GM21723 (cell line): Measurements from ENCODE around the gene SMC1B.
"Not testable (repeated sequence)": the region's sequence is repeated elsewhere in the genome, so short reads cannot be mapped to it uniquely, and the experiment has no call there.

Experiments
- ATAC-seq: cut with Tn5 transposase; IDR thresholded peaks from one replicate; pipeline ENCODE4 v1.9.1; 2021; ENCODE audit warnings: mild to moderate bottlenecking, moderate library complexity; ENCODE audit not compliant: unreplicated experiment

SMC1B gene

DNA sequence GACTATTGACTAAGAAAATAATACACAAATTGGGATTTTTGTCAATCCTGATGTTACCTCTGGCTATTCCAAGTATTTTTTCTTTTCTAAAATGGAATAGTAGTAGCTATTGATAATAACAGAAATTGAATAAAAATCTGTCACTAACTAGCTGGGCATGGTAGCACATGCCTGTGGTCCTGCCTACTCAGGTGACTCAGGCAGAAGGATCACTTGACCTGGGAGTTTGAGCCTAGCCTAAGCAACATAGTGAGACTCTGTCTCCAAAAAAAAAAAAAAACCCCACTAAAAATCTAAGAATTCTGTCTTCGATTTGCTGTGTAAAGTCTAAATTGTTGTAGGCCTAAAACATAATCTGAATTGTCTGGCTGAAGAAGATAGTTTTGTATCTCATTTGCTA is 61.4 kb downstream of the SMC1B start:
- no peak for ATAC-seq

DNA sequence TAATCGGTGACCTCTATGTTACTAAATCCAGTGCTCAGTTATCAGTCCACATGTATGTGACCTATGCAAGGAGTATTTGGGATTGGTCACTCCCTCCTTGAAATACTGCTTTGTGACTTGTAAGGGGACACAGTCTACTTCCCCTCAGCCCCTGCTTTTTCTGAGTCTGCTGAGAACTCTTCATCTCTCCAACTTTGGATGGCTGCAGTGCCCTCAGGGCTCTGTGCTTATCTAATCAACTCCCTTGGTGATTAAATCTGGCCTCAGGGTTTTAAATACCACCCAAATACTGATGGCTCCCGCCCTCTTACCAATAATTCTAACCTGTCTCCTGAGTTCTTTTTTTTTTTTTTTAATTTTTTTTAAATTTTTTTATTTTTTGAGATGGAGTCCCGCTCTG is 63.5 kb downstream of the SMC1B start:
- no peak for ATAC-seq

DNA sequence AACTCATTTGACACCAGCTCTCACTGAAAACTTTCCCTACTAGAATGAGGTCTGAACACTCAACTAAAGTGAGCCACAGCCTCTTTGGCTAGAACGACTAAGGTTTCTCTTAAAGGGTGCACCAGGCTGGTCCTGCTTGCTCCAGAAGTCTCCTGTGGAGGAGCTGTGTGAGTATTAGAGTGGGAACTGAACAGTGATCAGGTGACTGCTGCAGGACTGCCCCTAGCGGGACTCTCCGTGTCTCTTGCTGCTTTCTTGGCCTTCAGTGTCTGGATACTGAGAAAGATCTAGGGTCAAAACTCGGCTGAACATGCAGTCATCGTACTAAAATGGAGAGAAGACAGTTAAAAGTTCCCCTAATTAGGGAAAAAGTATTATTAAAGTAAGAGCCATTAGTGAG is 69.1 kb downstream of the SMC1B start:
- no peak for ATAC-seq

DNA sequence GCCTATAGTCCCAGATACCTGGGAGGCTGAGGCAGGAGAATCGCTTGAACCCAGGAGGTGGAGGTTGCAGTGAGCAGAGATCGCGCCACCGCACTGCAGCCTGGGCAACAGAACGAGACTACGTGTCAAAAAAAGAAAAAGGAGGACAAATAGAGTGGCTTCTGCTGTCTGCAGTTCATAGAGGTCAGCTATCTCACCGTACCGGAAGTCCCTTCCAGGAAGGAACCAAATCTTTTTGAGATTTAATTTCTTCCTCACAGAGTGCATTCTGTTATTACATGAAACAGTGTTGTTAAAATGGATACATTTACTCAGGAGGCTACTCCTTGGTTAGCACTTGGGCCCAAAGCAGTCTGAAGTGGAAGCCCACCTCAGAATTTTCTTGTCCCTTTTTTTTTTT is 70.3 kb downstream of the SMC1B start:
- no peak for ATAC-seq

DNA sequence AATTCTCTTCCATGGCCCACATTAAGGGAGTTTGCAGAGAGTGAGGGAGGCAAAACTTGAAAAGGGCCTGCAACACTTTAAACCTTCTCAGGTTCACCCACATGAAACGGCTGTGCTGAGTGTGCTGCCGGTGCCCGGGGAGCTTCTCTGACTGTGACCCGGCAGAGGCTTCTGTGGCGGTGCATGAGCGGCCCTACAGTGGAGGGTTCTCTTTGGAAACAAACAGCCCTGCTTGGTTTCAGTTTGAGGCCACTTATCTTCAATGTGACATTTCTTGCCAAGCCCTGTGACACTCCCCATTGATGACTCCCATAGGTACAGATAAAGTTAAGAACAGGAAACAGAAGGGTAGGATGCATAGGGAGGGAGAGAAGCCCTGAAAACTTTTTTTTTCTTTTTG is 71.9 kb downstream of the SMC1B start:
- no peak for ATAC-seq

DNA sequence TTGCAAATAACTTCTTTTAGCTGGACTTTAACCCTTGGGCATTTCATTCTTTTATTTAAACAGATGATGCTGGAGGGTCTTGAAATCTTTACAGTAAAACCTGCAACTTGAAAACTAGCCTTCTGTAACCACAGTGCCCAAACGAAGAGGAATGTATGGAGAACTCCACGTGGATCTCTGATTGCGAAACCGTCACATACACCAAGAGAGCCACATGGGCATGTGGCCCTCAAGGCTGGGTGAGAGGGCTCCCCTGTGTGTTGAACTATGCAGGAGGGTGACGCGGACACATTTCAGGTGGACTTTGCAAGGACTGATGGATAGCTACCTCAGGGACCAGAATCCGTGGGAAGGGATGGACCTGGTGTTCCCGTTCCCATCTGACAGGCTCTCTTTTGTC is 73.1 kb downstream of the SMC1B start:
- no peak for ATAC-seq

DNA sequence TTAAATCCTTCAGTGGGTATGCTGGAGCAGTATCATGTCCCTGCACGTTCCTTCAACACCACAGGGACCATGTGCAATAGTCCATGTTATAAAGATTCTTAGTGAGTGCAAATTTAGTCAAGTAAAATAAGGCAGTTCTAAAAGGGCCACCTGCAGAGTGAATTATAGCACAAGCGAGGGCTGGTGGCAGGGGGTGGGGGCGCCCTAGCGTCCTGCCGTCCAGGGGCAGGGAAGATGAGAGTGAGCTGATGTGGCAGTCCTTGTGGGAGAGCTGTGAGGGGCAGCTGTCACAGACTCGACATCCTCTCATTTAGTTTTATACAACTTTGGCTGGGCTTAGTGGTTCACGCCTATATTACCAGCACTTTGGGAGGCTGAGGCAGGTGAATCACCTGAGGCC is 74.6 kb downstream of the SMC1B start:
- no peak for ATAC-seq

DNA sequence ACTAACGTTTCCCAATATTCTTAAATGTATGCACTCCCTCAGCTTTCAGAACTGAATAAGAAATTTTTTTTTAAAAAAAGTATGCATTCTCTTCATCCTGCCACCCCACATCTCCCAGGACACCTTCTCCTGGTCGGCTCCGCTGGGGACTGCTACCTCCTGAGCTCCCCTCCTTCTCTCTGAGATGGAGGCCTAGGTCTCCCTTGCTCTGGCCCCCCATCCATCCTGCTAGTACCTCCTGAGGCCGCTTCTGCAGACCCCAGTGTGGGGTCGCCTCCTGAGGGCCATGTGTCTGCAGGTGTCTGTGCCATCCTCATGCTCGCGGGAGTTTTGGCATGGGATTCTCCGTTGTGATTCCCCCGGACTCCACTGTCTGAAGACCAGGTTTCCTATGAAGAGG is 75.9 kb downstream of the SMC1B start:
- ATAC-seq: no peak

DNA sequence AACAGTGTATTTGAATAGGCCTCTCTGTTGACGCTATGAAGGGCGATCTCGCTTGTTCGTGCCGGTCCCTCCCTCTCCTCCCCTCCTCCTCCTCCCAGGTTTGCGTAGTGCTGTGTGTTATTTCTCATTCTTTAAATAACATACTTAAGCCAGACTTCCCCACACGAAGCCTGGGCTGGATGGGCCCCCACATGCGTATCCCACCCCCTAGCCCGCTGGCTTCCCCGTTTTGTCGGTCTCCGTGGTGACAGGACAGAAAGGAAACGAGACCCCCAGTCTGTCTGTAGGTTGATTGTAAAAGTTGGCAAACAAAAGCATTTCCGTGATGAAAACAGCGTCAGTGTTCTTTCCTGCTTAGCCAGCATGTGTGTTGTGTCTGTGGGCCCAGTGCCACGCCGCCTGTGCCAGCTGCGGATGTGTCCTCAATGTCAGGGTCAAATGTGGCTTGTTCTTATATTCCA is 76.4 kb downstream of the SMC1B start:
- ATAC-seq: no peak

DNA sequence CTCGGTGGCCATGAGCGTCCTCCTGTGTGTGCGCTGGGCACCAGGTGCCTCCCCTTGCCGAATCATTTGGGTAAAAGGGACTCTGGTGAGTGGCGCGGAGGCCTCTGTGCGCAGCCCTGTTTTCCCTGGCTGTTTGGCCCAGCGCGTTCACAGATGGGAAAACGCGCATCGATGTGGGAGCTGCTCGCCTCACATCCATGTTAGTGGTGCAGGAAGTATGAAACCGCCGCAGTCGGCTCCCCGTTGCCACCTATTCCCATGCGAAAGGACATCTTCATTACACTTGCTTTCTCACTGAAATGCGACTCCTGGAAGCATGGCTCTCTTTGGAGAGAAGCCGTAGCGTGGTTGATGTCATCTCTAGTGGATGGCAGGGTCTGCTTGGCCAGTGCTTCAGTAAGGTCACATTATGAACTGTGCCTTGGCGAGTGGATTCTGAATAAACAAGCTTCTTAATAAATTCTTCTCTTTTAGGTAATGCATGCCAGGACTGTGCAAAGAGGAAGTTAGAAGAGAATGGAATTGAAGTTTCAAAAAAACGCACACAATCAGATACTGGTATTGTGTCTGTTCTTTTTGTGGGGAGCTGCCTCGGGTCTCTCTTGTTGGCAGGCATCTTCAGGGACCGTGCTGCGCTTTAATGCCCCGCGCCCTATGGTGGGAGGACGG is 77.4 kb downstream of the SMC1B start:
- ATAC-seq: no peak

DNA sequence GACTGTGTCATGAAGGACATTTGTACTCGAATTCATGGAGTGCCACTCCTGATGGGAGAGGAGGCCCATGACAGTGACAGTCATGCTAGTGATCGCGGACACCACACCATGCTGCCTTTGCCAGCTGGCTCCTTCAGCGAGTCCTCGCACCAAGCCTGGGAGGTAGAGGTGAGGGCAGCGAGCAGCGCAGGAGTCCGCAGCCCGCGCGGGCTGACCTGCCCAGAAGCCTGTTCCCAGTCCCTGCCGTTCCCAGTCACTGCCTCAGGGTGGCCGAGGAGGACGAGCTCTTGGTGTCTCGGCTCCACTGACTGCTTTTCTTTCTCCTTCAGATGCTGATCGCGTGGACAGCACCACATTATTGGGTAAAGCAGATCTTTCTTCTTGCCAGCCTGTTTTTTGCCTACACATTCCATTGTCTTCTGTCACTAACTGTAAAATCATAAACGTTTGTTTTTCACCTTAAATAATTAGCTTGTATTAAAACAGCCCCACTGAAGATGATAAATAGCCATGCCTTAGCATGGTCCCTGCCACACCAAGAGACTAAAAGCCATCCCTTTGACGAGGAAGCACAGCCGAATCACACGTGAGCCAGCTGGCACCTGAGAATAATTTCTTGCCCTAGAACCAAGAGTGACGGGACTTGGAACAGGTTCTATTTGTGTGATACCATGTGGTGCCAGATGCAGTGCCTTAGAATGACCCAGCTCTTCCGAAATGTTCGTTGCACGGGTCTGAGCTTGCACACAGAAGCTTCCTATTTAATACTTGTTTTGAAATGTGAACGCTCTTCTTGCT is 78.2 kb downstream of the SMC1B start:
- no peak for ATAC-seq

DNA sequence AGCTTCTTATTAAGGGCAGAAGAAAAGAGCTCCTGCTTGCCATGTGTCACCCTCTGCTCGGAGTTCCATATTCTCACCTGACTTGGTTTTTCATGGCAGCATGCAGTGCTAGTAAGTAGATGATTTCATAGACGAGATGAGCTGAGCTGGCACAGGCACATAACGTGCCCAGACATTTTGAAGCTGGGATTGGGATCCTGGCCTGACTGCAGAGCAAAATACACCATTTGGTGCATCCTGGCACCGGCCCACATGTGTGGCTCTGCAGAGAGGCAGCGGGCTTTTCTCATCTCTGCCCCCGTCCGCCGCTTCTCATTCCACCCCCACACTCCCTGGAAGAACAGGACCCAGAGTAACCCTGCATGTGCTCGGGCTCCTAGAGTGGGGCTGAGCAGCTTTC is 78.9 kb downstream of the SMC1B start:
- no peak for ATAC-seq

DNA sequence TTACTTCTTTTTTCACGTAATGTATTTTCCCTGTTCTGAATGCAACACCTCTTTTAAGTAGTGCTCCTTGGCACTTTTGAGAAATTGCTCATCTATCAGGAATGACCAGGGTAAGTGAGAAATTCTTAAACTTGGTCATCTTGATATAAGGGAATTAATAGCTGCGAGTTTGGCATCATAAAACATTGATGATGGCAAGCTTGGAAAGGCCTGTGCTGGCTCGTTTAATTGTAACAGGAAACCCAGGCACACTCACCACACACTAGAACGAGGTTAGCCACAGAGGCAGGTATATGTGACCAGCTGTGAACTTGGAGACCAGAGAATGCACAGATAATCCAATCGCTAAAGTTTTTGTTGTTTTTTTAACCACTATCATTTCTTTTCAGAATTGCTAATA is 79.3 kb downstream of the SMC1B start:
- no peak for ATAC-seq

DNA sequence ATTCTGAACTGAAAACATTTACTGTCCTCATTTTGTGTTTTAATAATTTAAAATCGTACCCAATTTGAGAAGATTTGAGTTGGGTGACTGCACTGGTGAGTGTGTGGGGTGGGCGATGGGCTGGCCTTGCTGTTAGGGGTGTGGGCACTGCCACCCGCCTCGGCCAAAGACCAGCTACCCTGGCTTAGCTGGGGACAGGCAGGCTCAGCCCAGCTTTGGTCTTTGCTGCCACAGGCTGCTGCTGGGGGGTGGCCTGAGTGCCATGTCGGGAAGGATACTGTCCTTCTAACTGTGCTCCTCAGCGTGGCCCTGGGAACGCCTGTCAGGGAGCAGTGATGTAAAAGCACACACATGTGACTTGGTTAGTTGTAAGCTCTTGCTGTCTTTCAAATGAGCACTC is 81.4 kb downstream of the SMC1B start:
- no peak for ATAC-seq

DNA sequence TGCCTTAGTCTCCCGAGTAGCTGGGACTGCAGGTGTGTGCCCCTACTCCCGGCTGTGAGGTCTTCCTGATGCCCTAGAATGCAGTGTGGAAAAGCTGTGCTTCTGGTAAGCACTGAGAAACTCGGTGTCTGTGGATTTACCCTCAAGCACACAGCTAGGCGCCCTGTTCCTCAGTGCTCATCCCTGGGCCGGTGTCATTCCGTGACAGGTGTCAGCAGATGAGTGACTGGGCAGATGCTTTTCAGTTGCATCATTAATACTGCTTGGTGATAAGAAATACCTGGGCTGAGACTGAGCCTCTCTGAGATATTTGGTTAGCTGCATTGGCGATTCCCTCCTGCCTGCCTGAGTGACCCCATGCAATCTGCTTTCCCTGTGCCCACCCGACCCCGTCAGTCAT is 81.9 kb downstream of the SMC1B start:
- ATAC-seq: no peak

DNA sequence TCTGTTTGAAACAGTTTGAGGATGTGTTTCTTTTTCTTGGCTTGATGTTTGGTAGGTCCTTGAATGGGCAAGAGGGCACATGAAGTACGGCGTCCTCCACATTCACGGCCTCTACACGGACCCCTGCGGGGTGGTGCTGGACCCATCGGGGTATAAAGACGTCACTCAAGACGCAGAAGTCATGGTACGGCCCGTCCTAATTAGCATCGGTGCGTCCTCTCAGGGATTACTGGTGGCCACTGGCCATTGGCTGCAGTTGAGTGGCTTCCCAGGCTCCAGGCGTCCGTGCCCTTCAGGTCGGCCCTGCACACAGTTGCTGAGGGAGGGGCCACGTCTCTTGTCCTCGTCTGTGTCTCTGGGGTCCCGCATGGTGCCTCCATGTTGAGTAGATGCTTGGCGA is 82.9 kb downstream of the SMC1B start:
- ATAC-seq: no peak

DNA sequence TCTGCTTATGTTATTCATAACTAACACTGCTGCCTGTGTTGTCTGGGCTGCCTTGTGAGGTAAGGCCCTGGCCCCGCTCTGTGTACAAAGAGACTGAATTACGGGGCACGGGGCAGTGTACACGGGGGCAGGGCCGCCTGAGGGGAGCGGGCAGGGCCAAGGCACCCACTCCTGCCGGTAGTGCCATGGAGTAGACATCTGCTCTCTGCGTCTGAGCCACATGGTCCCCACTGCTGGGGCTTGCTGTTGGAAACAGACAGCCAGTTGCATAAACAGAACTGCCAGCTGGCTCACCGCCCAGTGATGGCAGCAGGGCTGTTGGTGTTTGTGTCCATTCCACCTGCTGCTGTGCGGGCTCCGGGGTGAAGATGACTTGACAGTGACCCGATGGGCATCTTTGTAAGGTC is 83.9 kb downstream of the SMC1B start:
- ATAC-seq: no peak

DNA sequence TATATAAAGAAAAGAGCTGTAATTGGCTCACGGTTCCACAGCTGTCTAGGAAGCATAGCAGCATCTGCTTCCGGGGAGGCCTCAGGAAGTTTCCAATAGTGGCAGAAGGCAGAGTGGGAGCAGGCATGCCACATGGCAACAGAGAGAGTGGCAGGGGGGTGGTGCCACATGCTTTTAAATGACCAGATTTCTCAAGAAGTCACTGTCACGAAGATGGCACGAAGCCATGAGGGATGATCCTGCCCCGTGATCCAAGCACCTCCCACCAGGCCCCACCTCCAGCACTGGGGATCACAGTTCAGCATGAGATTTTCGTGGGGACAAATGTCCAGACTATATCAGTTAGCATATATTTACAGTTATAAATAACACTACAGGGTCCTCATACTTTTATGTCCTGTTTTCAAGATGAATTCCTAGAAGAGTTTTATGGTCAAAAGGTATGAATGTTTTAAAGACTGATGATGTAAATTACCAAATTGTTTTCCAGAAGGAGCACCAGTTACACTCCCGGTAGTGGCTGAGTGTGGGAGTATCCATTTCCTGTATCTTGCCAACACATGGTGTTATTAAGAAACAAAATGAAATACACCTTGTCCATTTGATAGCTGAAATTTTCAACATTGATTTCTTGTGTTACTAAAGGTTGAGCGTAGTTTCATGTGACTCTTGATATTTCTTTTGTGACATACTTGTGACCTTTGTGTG is 84.4 kb downstream of the SMC1B start:
- ATAC-seq: no peak

DNA sequence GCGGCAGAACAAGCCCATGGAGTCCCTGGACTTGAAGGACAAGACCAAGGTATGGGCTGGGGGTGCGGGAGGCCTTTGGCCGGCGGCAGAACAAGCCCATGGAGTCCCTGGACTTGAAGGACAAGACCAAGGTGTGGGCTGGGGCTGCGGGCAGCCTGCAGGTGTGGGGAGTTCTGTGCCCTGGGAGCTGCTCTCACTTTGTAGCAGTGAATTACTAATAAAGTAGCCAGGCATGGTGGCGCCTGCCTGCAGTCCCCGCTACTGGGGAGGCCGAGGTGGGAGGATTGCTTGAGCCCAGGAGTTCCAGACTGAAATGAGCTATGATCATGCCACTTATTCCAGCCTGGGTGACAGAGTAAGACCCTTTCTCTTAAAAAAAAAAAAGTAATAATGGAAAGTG is 85.1 kb downstream of the SMC1B start:
- not testable (repeated sequence) for ATAC-seq

DNA sequence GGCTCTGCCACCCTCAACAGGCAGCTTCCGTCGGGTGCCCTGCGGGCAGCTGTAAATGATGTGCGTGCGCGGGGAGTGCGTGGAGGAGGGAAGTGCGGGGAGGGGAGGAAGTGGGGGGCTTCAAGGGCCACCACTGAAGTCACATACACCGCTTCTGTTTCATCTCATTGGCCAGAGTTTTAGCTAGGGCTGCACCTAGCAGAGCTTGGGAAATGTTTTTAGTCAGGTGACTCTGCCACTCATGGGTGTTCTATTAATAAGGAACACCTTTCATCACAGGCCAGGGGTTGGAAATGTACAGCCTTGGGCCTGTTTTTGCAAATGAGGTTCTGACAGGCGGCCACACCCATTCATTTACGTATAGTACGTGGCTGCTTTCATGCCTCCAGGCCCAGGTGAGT is 89.1 kb downstream of the SMC1B start:
- ATAC-seq: no peak

DNA sequence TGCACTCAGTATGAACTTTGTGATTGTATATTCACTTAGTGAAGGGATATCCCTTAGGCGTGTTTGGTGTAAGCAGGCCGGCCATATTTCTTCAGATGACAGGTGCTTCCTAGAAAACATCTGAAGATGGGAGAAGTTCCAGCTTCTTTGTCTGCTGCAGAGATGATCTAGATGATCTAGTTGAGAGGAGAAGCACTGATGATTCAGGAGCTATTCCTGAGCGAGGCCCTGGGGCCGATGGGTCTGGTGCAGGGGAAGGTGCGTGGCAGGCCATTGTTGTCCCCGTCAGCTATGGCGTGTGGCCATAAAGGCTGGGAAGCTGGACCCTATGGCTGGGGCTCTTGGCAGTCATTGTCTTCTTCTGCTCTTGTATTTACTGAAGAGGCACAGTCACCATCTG is 89.7 kb downstream of the SMC1B start:
- no peak for ATAC-seq
